Prostate gland (tissue), 2 donors: ENCODE results near the gene PRKG1.

Source experiments
- POLR2A ChIP-seq: fragments of 450-650 bp; IDR thresholded peaks from one replicate; pipeline ENCODE4 v1.6.1; 2016; ENCODE audit warnings: antibody characterized with exemption, mild to moderate bottlenecking
- POLR2AphosphoS5 ChIP-seq: sonication (generic); formaldehyde crosslinking; IDR thresholded peaks from one replicate; pipeline ENCODE4 v1.6.1; 2017; ENCODE audit warnings: antibody characterized with exemption
- TF ChIP-seq, protein P1 (sequence below), 4 experiments: fragments of 200-600 bp in 2 of 4; fragments of 450-650 bp in 2 of 4; sonication (generic) in 2 of 4; IDR thresholded peaks; 1 replicate in 3 of 4; 2 replicates in 1 of 4; pipeline ENCODE4 v1.5.1; 2016 to 2019; ENCODE audit warnings: antibody characterized with exemption in 4 of 4, mild to moderate bottlenecking in 2 of 4, moderate library complexity in 2 of 4

GRCh38 chr10:51158832-51159231 is 84.5 kb downstream of the PRKG1 start:
- TF ChIP-seq, protein P1, sequence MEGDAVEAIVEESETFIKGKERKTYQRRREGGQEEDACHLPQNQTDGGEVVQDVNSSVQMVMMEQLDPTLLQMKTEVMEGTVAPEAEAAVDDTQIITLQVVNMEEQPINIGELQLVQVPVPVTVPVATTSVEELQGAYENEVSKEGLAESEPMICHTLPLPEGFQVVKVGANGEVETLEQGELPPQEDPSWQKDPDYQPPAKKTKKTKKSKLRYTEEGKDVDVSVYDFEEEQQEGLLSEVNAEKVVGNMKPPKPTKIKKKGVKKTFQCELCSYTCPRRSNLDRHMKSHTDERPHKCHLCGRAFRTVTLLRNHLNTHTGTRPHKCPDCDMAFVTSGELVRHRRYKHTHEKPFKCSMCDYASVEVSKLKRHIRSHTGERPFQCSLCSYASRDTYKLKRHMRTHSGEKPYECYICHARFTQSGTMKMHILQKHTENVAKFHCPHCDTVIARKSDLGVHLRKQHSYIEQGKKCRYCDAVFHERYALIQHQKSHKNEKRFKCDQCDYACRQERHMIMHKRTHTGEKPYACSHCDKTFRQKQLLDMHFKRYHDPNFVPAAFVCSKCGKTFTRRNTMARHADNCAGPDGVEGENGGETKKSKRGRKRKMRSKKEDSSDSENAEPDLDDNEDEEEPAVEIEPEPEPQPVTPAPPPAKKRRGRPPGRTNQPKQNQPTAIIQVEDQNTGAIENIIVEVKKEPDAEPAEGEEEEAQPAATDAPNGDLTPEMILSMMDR (IDR thresholded peaks at IDR 0.05) = no peak
- TF ChIP-seq POLR2A = no peak
- no peak for TF ChIP-seq POLR2AphosphoS5
